Esophagus squamous epithelium (tissue), 5 donors: ENCODE measurements around the gene PAM. TPM values are rescaled to one million over a fixed set of nuclear protein-coding genes. Genes with fewer than 3 reads are reported as not detected.

Experiments
- DNase-seq: peaks from one replicate; lab custom pipeline; 2025; lab: John Stamatoyannopoulos, UW
- H3K27ac ChIP-seq, 4 donors: fragments of 200-600 bp; sonication (generic); one replicate each; pipeline ENCODE4 v1.5.1; 2016 to 2019; ENCODE audit warnings: mild to moderate bottlenecking in 1 of 4
- H3K27me3 ChIP-seq, 4 donors: fragments of 200-600 bp; sonication (generic); 1 replicate in 3 of 4; 2 replicates in 1 of 4; pipeline versions ENCODE4 v1.5.1 to v1.6.0; 2017 to 2021; ENCODE audit warnings: antibody characterized with exemption in 1 of 4
- H3K36me3 ChIP-seq, 3 donors: fragments of 200-600 bp; sonication (generic); one replicate each; pipeline ENCODE4 v1.5.1; 2016 to 2019
- H3K4me1 ChIP-seq, 3 donors: fragments of 200-600 bp; sonication (generic); one replicate each; pipeline ENCODE4 v1.5.1; 2017 to 2019
- H3K4me3 ChIP-seq, 4 donors: fragments of 200-600 bp; sonication (generic); 1 replicate in 3 of 4; 2 replicates in 1 of 4; pipeline ENCODE4 v1.5.1; 2016 to 2019; ENCODE audit warnings: mild to moderate bottlenecking in 2 of 4, moderate library complexity in 1 of 4
- H3K9me3 ChIP-seq, 3 donors: fragments of 200-600 bp; sonication (generic); one replicate each; pipeline ENCODE4 v1.5.1; 2016 to 2019
- POLR2A ChIP-seq, 4 donors: fragments of 450-650 bp; IDR thresholded peaks; one replicate each; pipeline ENCODE4 v1.6.1; 2017; ENCODE audit warnings: antibody characterized with exemption in 4 of 4, mild to moderate bottlenecking in 4 of 4, moderate library complexity in 3 of 4
- WGBS, 2 donors: methylation state at CpG; one replicate each; pipeline ENCODE4 v1.1.5; 2018; 5-methylcytosine and 5-hydroxymethylcytosine counted together
- intact Hi-C: fragments of 100-400 bp; cut with DNase I; formaldehyde crosslinking; loops from one replicate; pipeline ENCODE4 v1.15.0; 2022
- total RNA-seq, 4 donors: library from RNA; depleted of rRNA; stranded (reverse); fragments of >200 nt; gene quantifications; one replicate each; pipeline ENCODE4 v1.1.0, GENCODE V29; 2016
- TF ChIP-seq, protein P1 (sequence below), 6 experiments: fragments of 450-650 bp in 4 of 6; fragments of 200-600 bp in 2 of 6; sonication (generic) in 2 of 6; IDR thresholded peaks; one replicate each; pipeline ENCODE4 v1.5.1; 2016 to 2019; ENCODE audit warnings: antibody characterized with exemption in 6 of 6, mild to moderate bottlenecking in 4 of 6, moderate library complexity in 4 of 6
- donor health status: DM: yes; HTN: yes; CAD: no.

PAM gene
- total RNA-seq, 4 donors from 2014 or later: 33.0 to 88.5 (median 53.8) TPM

DNA sequence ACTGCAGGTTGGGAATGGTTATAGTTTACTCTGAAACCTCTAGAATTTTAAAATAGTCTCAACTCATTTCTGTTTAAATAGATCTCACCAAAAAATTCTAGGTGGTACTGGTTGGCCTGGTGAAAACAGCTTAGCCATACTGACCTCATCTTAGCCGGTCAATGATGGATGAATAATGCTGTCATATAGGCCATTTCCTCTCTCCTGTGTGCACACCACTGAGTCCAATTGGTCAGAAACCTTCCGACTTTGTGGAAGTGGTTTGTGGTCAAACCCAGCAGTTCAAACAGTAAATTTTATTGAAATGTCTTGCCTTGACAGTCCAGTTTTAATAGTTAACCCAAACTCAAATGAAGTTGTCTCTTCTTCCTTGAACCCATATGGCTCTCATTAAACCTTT, 266.2 kb downstream of the PAM start:
- H3K27me3 ChIP-seq: no peaks in the 10 kb centered on the region
- no peaks in the 10 kb centered on the region for H3K4me1 ChIP-seq
- intact Hi-C loops: no loop called here
- H3K4me3 ChIP-seq: no peak overlapping the region
- DNase-seq: no peak
- H3K36me3 ChIP-seq: peaks cover 0 to 23% (median 0%) of the 10 kb centered on the region in 3 donors
- TF ChIP-seq POLR2A (IDR thresholded peaks at IDR 0.05): no peak
- TF ChIP-seq, protein P1, sequence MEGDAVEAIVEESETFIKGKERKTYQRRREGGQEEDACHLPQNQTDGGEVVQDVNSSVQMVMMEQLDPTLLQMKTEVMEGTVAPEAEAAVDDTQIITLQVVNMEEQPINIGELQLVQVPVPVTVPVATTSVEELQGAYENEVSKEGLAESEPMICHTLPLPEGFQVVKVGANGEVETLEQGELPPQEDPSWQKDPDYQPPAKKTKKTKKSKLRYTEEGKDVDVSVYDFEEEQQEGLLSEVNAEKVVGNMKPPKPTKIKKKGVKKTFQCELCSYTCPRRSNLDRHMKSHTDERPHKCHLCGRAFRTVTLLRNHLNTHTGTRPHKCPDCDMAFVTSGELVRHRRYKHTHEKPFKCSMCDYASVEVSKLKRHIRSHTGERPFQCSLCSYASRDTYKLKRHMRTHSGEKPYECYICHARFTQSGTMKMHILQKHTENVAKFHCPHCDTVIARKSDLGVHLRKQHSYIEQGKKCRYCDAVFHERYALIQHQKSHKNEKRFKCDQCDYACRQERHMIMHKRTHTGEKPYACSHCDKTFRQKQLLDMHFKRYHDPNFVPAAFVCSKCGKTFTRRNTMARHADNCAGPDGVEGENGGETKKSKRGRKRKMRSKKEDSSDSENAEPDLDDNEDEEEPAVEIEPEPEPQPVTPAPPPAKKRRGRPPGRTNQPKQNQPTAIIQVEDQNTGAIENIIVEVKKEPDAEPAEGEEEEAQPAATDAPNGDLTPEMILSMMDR (IDR thresholded peaks at IDR 0.05): no peak
- no peaks in the 10 kb centered on the region for H3K9me3 ChIP-seq
- H3K27ac ChIP-seq: no peak overlapping the region
- WGBS, 2 donors: 82% methylated on average over 2 of the region's 2 CpGs

DNA sequence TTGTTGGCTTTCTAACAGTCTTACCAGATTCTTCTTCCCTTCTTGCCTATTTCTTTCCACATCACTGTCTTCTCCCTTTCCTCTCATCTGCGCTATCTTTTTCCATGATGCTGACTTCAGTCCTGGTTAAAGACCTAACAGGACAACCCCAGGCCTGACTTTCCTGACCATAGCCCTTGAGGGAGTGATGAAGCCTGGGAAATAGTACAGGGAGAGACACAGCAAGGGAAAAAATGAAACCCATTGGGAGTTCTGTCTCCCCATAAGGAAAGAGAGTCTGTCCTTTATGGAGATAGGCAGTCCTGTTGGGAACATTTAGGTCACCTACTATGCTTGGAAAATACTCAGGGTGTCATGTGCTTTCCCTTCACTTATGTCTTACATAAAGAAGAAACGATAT, 272.2 kb downstream of the PAM start:
- DNase-seq: no peak
- intact Hi-C loops: no loop called here
- Histone ChIP-seq H3K27me3 (no peaks in the 10 kb centered on the region), H3K9me3 (no peaks in the 10 kb centered on the region), H3K4me3 (no peak overlapping the region), H3K4me1 (no peaks in the 10 kb centered on the region), H3K27ac (no peak overlapping the region), H3K36me3 (peaks cover 0 to 34% (median 0%) of the 10 kb centered on the region in 3 donors)
- TF ChIP-seq POLR2A (IDR thresholded peaks at IDR 0.05): no peak
- TF ChIP-seq, protein P1 (IDR thresholded peaks at IDR 0.05): no peak
- 75 to 89% methylated on average over 2 of the region's 2 CpGs for WGBS, 2 donors

DNA sequence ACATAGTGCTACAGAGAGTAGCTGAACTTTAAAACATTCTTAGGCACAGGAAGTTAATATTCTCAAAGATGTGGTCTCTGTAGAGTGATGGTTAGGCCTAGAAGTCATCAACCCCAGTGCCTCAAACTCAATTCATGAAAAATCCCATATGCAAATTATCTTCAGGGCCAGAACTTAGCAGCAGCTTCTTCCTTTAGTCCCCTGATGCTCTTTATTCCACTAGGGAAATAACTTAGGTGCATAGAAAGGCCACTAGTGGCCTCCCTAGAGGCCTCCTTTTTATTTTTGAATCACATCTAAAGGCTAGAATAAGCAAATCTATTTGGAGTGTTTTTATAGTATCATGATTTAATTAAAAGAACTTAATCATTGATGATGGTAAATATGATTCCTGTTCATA, 276.5 kb downstream of the PAM start:
- DNase-seq: no peak
- no peak overlapping the region for H3K4me3 ChIP-seq
- TF ChIP-seq, protein P1 (IDR thresholded peaks at IDR 0.05): peak in 1 of 6 experiments; percentile 9
- no peak for TF ChIP-seq POLR2A (IDR thresholded peaks at IDR 0.05)
- peaks cover 0 to 28% (median 0%) of the 10 kb centered on the region in 3 donors for H3K36me3 ChIP-seq
- no peak overlapping the region for H3K27ac ChIP-seq
- no peaks in the 10 kb centered on the region for H3K4me1 ChIP-seq
- intact Hi-C loops: loop anchor here (10.0 kb wide), 1 partner anchor 457 kb away; no protein-coding TSS in a partner anchor
- H3K27me3 ChIP-seq: no peaks in the 10 kb centered on the region
- H3K9me3 ChIP-seq: no peaks in the 10 kb centered on the region

DNA sequence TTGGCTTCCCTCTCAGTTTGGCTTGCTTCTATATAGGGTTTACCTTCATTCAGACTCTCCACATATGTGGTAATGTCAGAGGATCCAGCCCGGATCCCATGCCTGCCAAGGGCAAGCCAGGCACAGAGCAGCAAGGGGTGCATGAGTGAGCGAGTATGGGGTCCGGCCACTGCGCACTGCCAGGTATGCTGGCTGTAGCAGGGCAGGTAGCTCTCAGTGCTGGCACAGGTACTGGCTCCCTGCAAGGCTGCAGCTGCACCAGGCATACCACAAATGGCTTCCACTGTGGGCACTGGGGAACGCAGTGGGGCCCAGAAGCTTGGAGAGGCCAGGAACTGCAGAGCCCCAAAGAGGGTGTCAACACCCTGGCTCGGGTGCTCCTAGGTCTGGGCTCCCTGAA, 278.6 kb downstream of the PAM start:
- H3K27me3 ChIP-seq: no peaks in the 10 kb centered on the region
- no peak for DNase-seq
- peaks cover 0 to 23% (median 0%) of the 10 kb centered on the region in 3 donors for H3K36me3 ChIP-seq
- intact Hi-C loops: loop anchor here (10.0 kb wide), 1 partner anchor 459 kb away; no protein-coding TSS in a partner anchor
- H3K4me3 ChIP-seq: no peak overlapping the region
- 85 to 92% methylated on average over 4 to 6 of the region's 6 CpGs for WGBS, 2 donors
- no peaks in the 10 kb centered on the region for H3K4me1 ChIP-seq
- TF ChIP-seq, protein P1 (IDR thresholded peaks at IDR 0.05): no peak
- TF ChIP-seq POLR2A (IDR thresholded peaks at IDR 0.05): no peak
- no peaks in the 10 kb centered on the region for H3K9me3 ChIP-seq
- H3K27ac ChIP-seq: no peak overlapping the region

DNA sequence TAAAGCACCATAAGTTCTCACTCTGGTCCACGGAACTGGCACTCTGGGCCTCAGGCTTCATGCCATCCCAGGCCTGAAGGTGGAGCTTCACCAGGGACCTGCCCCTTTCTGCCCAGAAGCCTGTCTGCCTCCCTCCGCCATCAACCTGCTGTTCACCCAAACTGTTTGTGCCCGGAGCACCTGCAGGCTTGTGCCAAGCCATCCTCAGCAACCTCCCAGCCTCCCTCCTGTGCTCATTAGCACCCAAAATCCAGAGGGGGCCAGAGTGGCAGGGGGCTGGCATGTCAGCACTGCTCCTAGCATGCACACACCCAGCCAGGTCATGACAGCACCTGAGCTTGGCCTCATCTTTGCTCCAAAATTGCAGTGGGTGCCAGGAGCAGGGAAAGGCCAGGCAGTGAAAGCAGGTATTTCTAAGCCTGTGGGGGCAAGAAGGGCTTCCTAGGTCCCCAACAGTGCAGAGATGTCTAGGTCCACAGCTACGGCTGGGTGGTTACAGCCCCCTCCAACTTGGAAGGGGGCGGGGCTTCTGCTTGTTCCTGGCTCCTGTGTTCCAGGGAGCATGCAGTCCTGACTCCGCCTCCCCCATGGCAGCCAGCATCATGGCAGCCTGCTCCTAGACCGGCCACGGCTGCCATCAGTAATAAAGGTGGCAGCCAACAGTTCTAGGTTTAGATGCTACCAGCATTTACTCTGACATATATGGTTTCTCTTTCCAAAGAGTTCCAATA, 279.7 kb downstream of the PAM start:
- WGBS, 2 donors: 97 to 98% methylated on average over 5 of the region's 8 CpGs
- DNase-seq: no peak
- intact Hi-C loops: loop anchor here (10.0 kb wide), 1 partner anchor 460 kb away; no protein-coding TSS in a partner anchor
- TF ChIP-seq, protein P1 (IDR thresholded peaks at IDR 0.05): no peak
- no peak for TF ChIP-seq POLR2A (IDR thresholded peaks at IDR 0.05)
- Histone ChIP-seq H3K9me3 (no peaks in the 10 kb centered on the region), H3K27ac (no peak overlapping the region), H3K4me1 (no peaks in the 10 kb centered on the region), H3K4me3 (no peak overlapping the region), H3K36me3 (peaks cover 0 to 15% (median 0%) of the 10 kb centered on the region in 3 donors), H3K27me3 (no peaks in the 10 kb centered on the region)
